IMR-90 (cell line): Measurements from ENCODE around the gene ZNF415.

Experiments
- CEBPB ChIP-seq: IDR thresholded peaks from 2 replicates; pipeline ENCODE4 v1.6.1; 2012; ENCODE audit warnings: low read depth, low read length, improper control_type of control experiment
- CHD1 ChIP-seq: IDR thresholded peaks from 2 replicates; pipeline ENCODE4 v1.6.1; 2012; ENCODE audit warnings: low read depth, low read length, improper control_type of control experiment
- CTCF ChIP-seq: conservative IDR thresholded peaks from 2 replicates; pipeline ENCODE4 v1.5.1; 2012; ENCODE audit warnings: mild to moderate bottlenecking, low read depth, low read length, improper control_type of control experiment
- MAFK ChIP-seq: IDR thresholded peaks from 2 replicates; pipeline ENCODE4 v1.6.1; 2012; ENCODE audit warnings: low read depth, low read length, improper control_type of control experiment
- MAZ ChIP-seq: IDR thresholded peaks from 2 replicates; pipeline ENCODE4 v1.6.1; 2012; ENCODE audit warnings: low read depth, mild to moderate bottlenecking, low read length, improper control_type of control experiment, moderate library complexity, borderline replicate concordance
- NFE2L2 ChIP-seq: fragments of 150-350 bp; IDR thresholded peaks from 2 replicates; pipeline ENCODE4 v1.6.1; 2016; ENCODE audit warnings: low read depth, mild to moderate bottlenecking, low read length
- POLR2A ChIP-seq: IDR thresholded peaks from 2 replicates; pipeline ENCODE4 v1.6.1; 2012; ENCODE audit warnings: mild to moderate bottlenecking, low read depth, low read length
- RAD21 ChIP-seq: IDR thresholded peaks from 2 replicates; pipeline ENCODE4 v1.6.1; 2012; ENCODE audit warnings: low read length, improper control_type of control experiment
- RCOR1 ChIP-seq: IDR thresholded peaks from 2 replicates; pipeline ENCODE4 v1.6.1; 2012; ENCODE audit warnings: mild to moderate bottlenecking, low read length, improper control_type of control experiment; ENCODE audit not compliant: insufficient replicate concordance
- USF2 ChIP-seq: fragments of 150-350 bp; IDR thresholded peaks from 2 replicates; pipeline ENCODE4 v1.6.1; 2017; ENCODE audit warnings: mild to moderate bottlenecking, antibody characterized with exemption, low read length, low read depth

GRCh38 chr19:53123400-53123799 lies 9.3 kb downstream of the ZNF415 start:
- TF ChIP-seq CTCF = no peak
- TF ChIP-seq POLR2A = no peak
- TF ChIP-seq MAFK = no peak
- TF ChIP-seq CEBPB = no peak
- no peak for TF ChIP-seq MAZ
- no peak for TF ChIP-seq CHD1
- TF ChIP-seq NFE2L2 = no peak
- TF ChIP-seq RCOR1 = no peak
- no peak for TF ChIP-seq RAD21
- no peak for TF ChIP-seq USF2
